ENCODE data around the gene TCEA2. TPM values are rescaled to one million over a fixed set of nuclear protein-coding genes. Genes with fewer than 3 reads are reported as not detected.
A peak's percentile ranks its signal among the peaks of the same experiment; 100 is the strongest.

Gene TCEA2
- total and polyA plus RNA-seq, 4 experiments from 2014 or later, result 24.6 to 45.9 (median 35.6) TPM

GRCh38 chr20:64104667-64105451 is 41.9 kb downstream of the TCEA2 start:
- H3K9me3 ChIP-seq (ENCODE audit: control insufficient read depth in 1 of 2, low read length in 2 of 2), result no peaks in the 10 kb centered on the region
- ChIA-PET CTCF (ENCODE audit: partially characterized antibody) (no interaction called here), POLR2A (ENCODE audit: partially characterized antibody) (no interaction called here)
- Mint-ChIP-seq H3K36me3 (no peaks in the 10 kb centered on the region), H3K4me1 (peaks cover 2 to 10% (median 7%) of the 10 kb centered on the region in 4 donors), H3K27ac (no peak overlapping the region), H3K9me3 (no peaks in the 10 kb centered on the region), H3K4me3 (no peak overlapping the region), H3K27me3 (peaks cover 12 to 15% of the 10 kb centered on the region in 2 donors)
- intact Hi-C loops (cut with micrococcal nuclease), result no loop called here
- no peaks in the 10 kb centered on the region for H3K36me3 ChIP-seq (ENCODE audit: insufficient read depth, low read length)
- H3K27me3 ChIP-seq (ENCODE audit: insufficient read depth, low read length), result peaks cover 11% of the 10 kb centered on the region
- no peak overlapping the region for H3K4me3 ChIP-seq (ENCODE audit: low read length in 2 of 2)
- peaks cover 17% of the 10 kb centered on the region for H3K4me1 ChIP-seq (ENCODE audit: insufficient read depth, low read length)
- DNase-seq, result peak in 1 of 5 donors; percentile 10
- H3K27ac ChIP-seq (ENCODE audit: low read depth, low read length), result no peak overlapping the region

- Histone ChIP-seq H3K36me3 (ENCODE audit: insufficient read depth, low read length) (no peaks in the 10 kb centered on the region), H3K27ac (ENCODE audit: low read depth, low read length) (no peak overlapping the region), H3K4me1 (ENCODE audit: insufficient read depth, low read length) (peaks cover 6% of the 10 kb centered on the region), H3K4me3 (ENCODE audit: low read length in 2 of 2) (no peak overlapping the region), H3K9me3 (ENCODE audit: control insufficient read depth in 1 of 2, low read length in 2 of 2) (no peaks in the 10 kb centered on the region), H3K27me3 (ENCODE audit: insufficient read depth, low read length) (peaks cover 10% of the 10 kb centered on the region)
- Mint-ChIP-seq H3K9me3 (no peaks in the 10 kb centered on the region), H3K27ac (no peak overlapping the region), H3K27me3 (peaks cover 12 to 14% of the 10 kb centered on the region in 2 donors), H3K36me3 (no peaks in the 10 kb centered on the region), H3K4me1 (peaks cover 2 to 10% (median 5%) of the 10 kb centered on the region in 4 donors), H3K4me3 (no peak overlapping the region)
- POLR2A ChIA-PET (ENCODE audit: partially characterized antibody), result no interaction called here
- CTCF ChIA-PET (ENCODE audit: partially characterized antibody), result no interaction called here
- DNase-seq, result no peak
- intact Hi-C loops (cut with micrococcal nuclease), result no loop called here
Observed at GRCh38 chr20:64105846-64106434, 42.9 kb downstream of the TCEA2 start.

GRCh38 chr20:64106435-64106961 is 43.5 kb downstream of the TCEA2 start:
- Mint-ChIP-seq H3K36me3 (no peaks in the 10 kb centered on the region), H3K4me3 (no peak overlapping the region), H3K9me3 (no peaks in the 10 kb centered on the region), H3K4me1 (peaks cover 2 to 6% (median 4%) of the 10 kb centered on the region in 4 donors), H3K27me3 (peaks cover 9 to 10% of the 10 kb centered on the region in 2 donors), H3K27ac (peak overlapping the region in 1 of 7 donors; percentile 42)
- Histone ChIP-seq H3K4me3 (ENCODE audit: low read length in 2 of 2) (no peak overlapping the region), H3K27ac (ENCODE audit: low read depth, low read length) (no peak overlapping the region), H3K9me3 (ENCODE audit: control insufficient read depth in 1 of 2, low read length in 2 of 2) (no peaks in the 10 kb centered on the region), H3K4me1 (ENCODE audit: insufficient read depth, low read length) (peaks cover 4% of the 10 kb centered on the region), H3K36me3 (ENCODE audit: insufficient read depth, low read length) (no peaks in the 10 kb centered on the region), H3K27me3 (ENCODE audit: insufficient read depth, low read length) (peaks cover 4% of the 10 kb centered on the region)
- DNase-seq, result no peak
- intact Hi-C loops (cut with micrococcal nuclease), result no loop called here
- POLR2A ChIA-PET (ENCODE audit: partially characterized antibody), result no interaction called here
- CTCF ChIA-PET (ENCODE audit: partially characterized antibody), result no interaction called here

- H3K27me3 ChIP-seq (ENCODE audit: insufficient read depth, low read length), result no peaks in the 10 kb centered on the region
- Mint-ChIP-seq H3K27me3 (peaks cover 8 to 9% of the 10 kb centered on the region in 2 donors), H3K4me3 (no peak within 1 kb of the TSS), H3K4me1 (peaks cover 2 to 6% (median 4%) of the 10 kb centered on the region in 4 donors), H3K9me3 (no peaks in the 10 kb centered on the region), H3K36me3 (no peaks in the 10 kb centered on the region), H3K27ac (peak within 1 kb of the TSS in 2 of 7 donors; percentile 15 to 42)
- no peak within 1 kb of the TSS for H3K4me3 ChIP-seq (ENCODE audit: low read length in 2 of 2)
- no peak for DNase-seq
- CTCF ChIA-PET (ENCODE audit: partially characterized antibody), result no interaction called here
- intact Hi-C loops (cut with micrococcal nuclease), result no loop called here
- no peak within 1 kb of the TSS for H3K27ac ChIP-seq (ENCODE audit: low read depth, low read length)
- H3K4me1 ChIP-seq (ENCODE audit: insufficient read depth, low read length), result no peaks in the 10 kb centered on the region
- H3K9me3 ChIP-seq (ENCODE audit: control insufficient read depth in 1 of 2, low read length in 2 of 2), result no peaks in the 10 kb centered on the region
- H3K36me3 ChIP-seq (ENCODE audit: insufficient read depth, low read length), result no peaks in the 10 kb centered on the region
- POLR2A ChIA-PET (ENCODE audit: partially characterized antibody), result no interaction called here
Observed at GRCh38 chr20:64106981-64107735, 44.2 kb downstream of the TCEA2 start, which contains the start of gene NPBWR2. TSS of gene NPBWR2 (minus strand) at chr20:64107565. CDS start at chr20:64106831, 734 bp downstream.

GRCh38 chr20:64107736-64108457 is 44.9 kb downstream of the TCEA2 start:
- no peaks in the 10 kb centered on the region for H3K36me3 Mint-ChIP-seq
- no peak overlapping the region for H3K4me3 Mint-ChIP-seq
- no peak overlapping the region for H3K27ac ChIP-seq (ENCODE audit: low read depth, low read length)
- no peak for DNase-seq
- no peak overlapping the region for H3K4me3 ChIP-seq (ENCODE audit: low read length in 2 of 2)
- ChIA-PET POLR2A (ENCODE audit: partially characterized antibody) (no interaction called here), CTCF (ENCODE audit: partially characterized antibody) (no interaction called here)
- no peaks in the 10 kb centered on the region for H3K9me3 ChIP-seq (ENCODE audit: control insufficient read depth in 1 of 2, low read length in 2 of 2)
- H3K4me1 ChIP-seq (ENCODE audit: insufficient read depth, low read length), result no peaks in the 10 kb centered on the region
- intact Hi-C loops (cut with micrococcal nuclease), result no loop called here
- no peaks in the 10 kb centered on the region for H3K27me3 ChIP-seq (ENCODE audit: insufficient read depth, low read length)
- H3K4me1 Mint-ChIP-seq, result peaks cover under 1 to 3% (median 2%) of the 10 kb centered on the region in 4 donors
- H3K27me3 Mint-ChIP-seq, result peaks cover 7% of the 10 kb centered on the region in 2 donors
- no peaks in the 10 kb centered on the region for H3K9me3 Mint-ChIP-seq
- no peaks in the 10 kb centered on the region for H3K36me3 ChIP-seq (ENCODE audit: insufficient read depth, low read length)
- peak overlapping the region in 1 of 7 donors; percentile 15 for H3K27ac Mint-ChIP-seq

- no peak overlapping the region for H3K27ac Mint-ChIP-seq
- intact Hi-C loops (cut with micrococcal nuclease), result no loop called here
- H3K36me3 ChIP-seq (ENCODE audit: insufficient read depth, low read length), result no peaks in the 10 kb centered on the region
- no peak for DNase-seq
- H3K4me3 Mint-ChIP-seq, result no peak overlapping the region
- H3K4me1 ChIP-seq (ENCODE audit: insufficient read depth, low read length), result no peaks in the 10 kb centered on the region
- no peak overlapping the region for H3K27ac ChIP-seq (ENCODE audit: low read depth, low read length)
- H3K27me3 Mint-ChIP-seq, result no peaks in the 10 kb centered on the region
- H3K9me3 ChIP-seq (ENCODE audit: control insufficient read depth in 1 of 2, low read length in 2 of 2), result no peaks in the 10 kb centered on the region
- peaks cover 0 to 3% (median under 1%) of the 10 kb centered on the region in 4 donors for H3K4me1 Mint-ChIP-seq
- H3K27me3 ChIP-seq (ENCODE audit: insufficient read depth, low read length), result no peaks in the 10 kb centered on the region
- no peaks in the 10 kb centered on the region for H3K9me3 Mint-ChIP-seq
- no peaks in the 10 kb centered on the region for H3K36me3 Mint-ChIP-seq
- no peak overlapping the region for H3K4me3 ChIP-seq (ENCODE audit: low read length in 2 of 2)
- ChIA-PET POLR2A (ENCODE audit: partially characterized antibody) (no interaction called here), CTCF (ENCODE audit: partially characterized antibody) (no interaction called here)
Observed at GRCh38 chr20:64108731-64109681, 46.0 kb downstream of the TCEA2 start.
